Stimulated activated naive CD4-positive, alpha-beta T cell (primary cell): ENCODE data around the gene ALK.

Source experiments
- DNase-seq, 6 experiments: peaks; one replicate each; lab custom pipeline; 2025; lab: John Stamatoyannopoulos, UW

Gene ALK

GRCh38 chr2:29157131-29157530, 764.3 kb downstream of the ALK start:
- DNase-seq = no peak

- no peak for DNase-seq
Observed at GRCh38 chr2:29155578-29155977, 765.8 kb downstream of the ALK start.

- DNase-seq = no peak
Observed at GRCh38 chr2:29154610-29155009, 766.8 kb downstream of the ALK start.

- no peak for DNase-seq
Observed at GRCh38 chr2:29147963-29148362, 773.4 kb downstream of the ALK start.

GRCh38 chr2:29146197-29146596, 775.2 kb downstream of the ALK start:
- no peak for DNase-seq

GRCh38 chr2:29143657-29144056, 777.7 kb downstream of the ALK start:
- DNase-seq = no peak
